K562 (cell line): Measurements from ENCODE around the gene SH3BP4. TPM values are rescaled to one million over a fixed set of nuclear protein-coding genes. Genes with fewer than 3 reads are reported as not detected.

Source experiments
- ATAC-seq: fragments of 200-7000 bp; cut with Tn5 transposase; 3 replicates; pipeline ENCODE4 v1.9.1; 2020; ENCODE audit warnings: moderate library complexity
- BruUV-seq: library from RNA; stranded (reverse); fragments of 400-500 nt; replicated peaks from 2 replicates; lab custom pipeline; 2021; lab: Mats Ljungman, UMichigan
- CTCF ChIA-PET: fragments of 300-600 bp; formaldehyde crosslinking; extraction: SDS; loops from one replicate; lab custom pipeline; 2021; ENCODE audit warnings: low intra/inter-chr PET ratio; lab: Yijun Ruan, JAX
- POLR2A ChIA-PET: fragments of 300-600, 350-650 bp; sonication (Branson Sonifier 250); formaldehyde crosslinking; extraction: SDS; loops from one replicate; lab custom pipeline; 2021; ENCODE audit warnings: antibody characterized with exemption, inconsistent platforms; lab: Yijun Ruan, JAX
- DNase-seq, 4 experiments: peaks; one replicate each; pipeline versions ENCODE4 v3.0.0 to v3.0.0-alpha.2; 2011 to 2018; ENCODE audit warnings: low spot score in 3 of 4, mixed read lengths in 3 of 4; ENCODE audit errors: extremely low read depth in 1 of 4
- FAIRE-seq: peaks from 2 replicates; lab custom pipeline; 2011; peaks lifted over from hg19 to GRCh38; lab: Jason Lieb, UNC
- H2AFZ ChIP-seq: 2 replicates; pipeline ENCODE4 v1.6.0; 2011; ENCODE audit warnings: low read depth, low read length, control low read depth, inconsistent platforms
- H3K27ac ChIP-seq: fragments of 200-600 bp; 3 replicates; pipeline ENCODE4 v1.8.0; 2011; ENCODE audit warnings: low read depth, mild to moderate bottlenecking, control low read depth, inconsistent platforms, low read length, moderate library complexity, mixed read lengths; ENCODE audit errors: extremely low read depth
- H3K27me3 ChIP-seq, 2 experiments: fragments of 300-600 bp in 1 of 2; 2 replicates in 1 of 2; 3 replicates in 1 of 2; pipeline versions ENCODE4 v1.6.0 to v1.8.0; 2011; ENCODE audit warnings: inconsistent platforms in 2 of 2, low read length in 2 of 2, mild to moderate bottlenecking in 1 of 2, mixed read lengths in 1 of 2, moderate library complexity in 1 of 2; ENCODE audit not compliant: control insufficient read depth in 2 of 2, insufficient read depth in 2 of 2
- H3K36me3 ChIP-seq: fragments of 300-600 bp; 3 replicates; pipeline ENCODE4 v1.8.0; 2011; ENCODE audit warnings: mild to moderate bottlenecking, low read length, inconsistent platforms; ENCODE audit not compliant: control insufficient read depth, insufficient read depth
- H3K4me1 ChIP-seq, 2 experiments: fragments of 200-600 bp in 1 of 2; replicated peaks in 1 of 2; 2 replicates in 1 of 2; 3 replicates in 1 of 2; pipeline versions ENCODE4 v1.5.1 to v1.8.0; 2011; ENCODE audit warnings: inconsistent platforms in 2 of 2, low read length in 2 of 2, mild to moderate bottlenecking in 1 of 2, mixed read lengths in 1 of 2, moderate library complexity in 1 of 2; ENCODE audit not compliant: control insufficient read depth in 2 of 2, insufficient read depth in 2 of 2
- H3K4me2 ChIP-seq: 2 replicates; pipeline ENCODE4 v1.6.1; 2011; ENCODE audit warnings: low read length, control low read depth, inconsistent platforms, mixed read lengths; ENCODE audit not compliant: insufficient read depth
- H3K4me3 ChIP-seq: fragments of 200-600 bp; sonication (generic), shearing (Covaris generic); 2 replicates; pipeline ENCODE4 v1.5.1; 2016; ENCODE audit warnings: control low read depth, inconsistent platforms
- H3K79me2 ChIP-seq: fragments of 200-600 bp; 3 replicates; pipeline ENCODE4 v1.8.0; 2011; ENCODE audit warnings: low read length, inconsistent platforms; ENCODE audit not compliant: control insufficient read depth, insufficient read depth
- H3K9ac ChIP-seq, 2 experiments: 2 replicates each; pipeline versions ENCODE4 v1.6.0 to v1.6.1; 2011; ENCODE audit warnings: low read depth in 2 of 2, low read length in 2 of 2, control low read depth in 1 of 2, inconsistent platforms in 1 of 2, mild to moderate bottlenecking in 1 of 2, mixed read lengths in 1 of 2; ENCODE audit not compliant: insufficient read depth in 1 of 2
- H3K9me1 ChIP-seq: one replicate; pipeline ENCODE4 v1.6.0; 2011; ENCODE audit warnings: inconsistent platforms, mild to moderate bottlenecking, low read length, moderate library complexity; ENCODE audit not compliant: control insufficient read depth, insufficient read depth
- H3K9me3 ChIP-seq: replicated peaks from 2 replicates; pipeline ENCODE4 v1.5.1; 2011; ENCODE audit warnings: low read depth, low read length, inconsistent platforms; ENCODE audit not compliant: control insufficient read depth, insufficient read depth
- H4K20me1 ChIP-seq: replicated peaks from 2 replicates; pipeline ENCODE4 v1.6.1; 2011; ENCODE audit warnings: low read length, inconsistent platforms, mixed read lengths; ENCODE audit not compliant: control insufficient read depth, insufficient read depth
- BRF1 ChIP-seq: IDR thresholded peaks from 3 replicates; pipeline ENCODE4 v1.6.1; 2011; ENCODE audit warnings: borderline replicate concordance, mild to moderate bottlenecking; ENCODE audit not compliant: insufficient read length; ENCODE audit errors: extremely low read depth
- CBX5 ChIP-seq: IDR thresholded peaks from 2 replicates; pipeline ENCODE4 v1.6.1; 2014; ENCODE audit warnings: low read depth, borderline replicate concordance
- CEBPG ChIP-seq, 3 experiments: fragments of 200-800 bp in 1 of 3; sonication (Bioruptor generic) in 1 of 3; sonication (generic) in 1 of 3; formaldehyde crosslinking in 1 of 3; IDR thresholded peaks in 2 of 3; conservative IDR thresholded peaks in 1 of 3; 2 replicates each; pipeline versions ENCODE4 v1.6.1 to v1.8.0; 2016 to 2022; ENCODE audit warnings: missing compliant biosample characterization in 2 of 3, missing genetic modification characterization in 2 of 3, mild to moderate bottlenecking in 1 of 3, missing genetic modification reagents in 1 of 3
- CSDE1 ChIP-seq, 2 experiments: fragments of 450-650 bp; IDR thresholded peaks; 2 replicates each; pipeline ENCODE4 v1.6.1; 2016; ENCODE audit warnings: mild to moderate bottlenecking in 1 of 2
- ESRRB ChIP-seq: fragments of 250-450 bp; sonication (Bioruptor Pico); IDR thresholded peaks from 2 replicates; pipeline ENCODE4 v1.5.0; 2020; ENCODE audit warnings: mild to moderate bottlenecking, moderate library complexity, borderline replicate concordance
- EZH2 ChIP-seq: IDR thresholded peaks from 2 replicates; pipeline ENCODE4 v1.6.1; 2012; ENCODE audit warnings: low read depth, mild to moderate bottlenecking, inconsistent platforms, low read length, borderline replicate concordance
- GATA2 ChIP-seq: sonication (generic); formaldehyde crosslinking; IDR thresholded peaks from 2 replicates; pipeline ENCODE4 v1.4.0; 2020; ENCODE audit warnings: mild to moderate bottlenecking, missing genetic modification reagents
- IFI16 ChIP-seq: fragments of 250-450 bp; sonication (Bioruptor Pico); IDR thresholded peaks from 2 replicates; pipeline ENCODE4 v2.1.2; 2022; ENCODE audit warnings: mild to moderate bottlenecking, inconsistent platforms
- MLX ChIP-seq, 2 experiments: fragments of 450-650 bp in 1 of 2; sonication (generic) in 1 of 2; formaldehyde crosslinking; conservative IDR thresholded peaks; 2 replicates each; pipeline versions ENCODE4 v1.4.0 to v1.8.1; 2020 to 2022; ENCODE audit warnings: mild to moderate bottlenecking in 1 of 2, missing genetic modification reagents in 1 of 2
- MTA1 ChIP-seq: fragments of 450-650 bp; IDR thresholded peaks from 2 replicates; pipeline ENCODE4 v1.6.1; 2017; ENCODE audit warnings: borderline replicate concordance
- SMAD1 ChIP-seq: fragments of 150-350 bp; IDR thresholded peaks from 2 replicates; pipeline ENCODE4 v1.6.1; 2014; ENCODE audit warnings: low read length, low read depth; ENCODE audit not compliant: partially characterized antibody
- SP2 ChIP-seq: IDR thresholded peaks from 2 replicates; pipeline ENCODE4 v1.6.1; 2011; ENCODE audit warnings: mild to moderate bottlenecking, low read depth, low read length, moderate library complexity; ENCODE audit not compliant: poor library complexity, severe bottlenecking; ENCODE audit errors: extremely low read depth
- TBP ChIP-seq: optimal IDR thresholded peaks from 2 replicates; pipeline ENCODE3; 2011; ENCODE audit warnings: low read depth, low read length, improper control_type of control experiment
- XRCC4 ChIP-seq: IDR thresholded peaks from one replicate; pipeline ENCODE4 v1.6.1; 2011; ENCODE audit not compliant: insufficient read depth, insufficient read length; ENCODE audit errors: extremely low read depth
- ZNF263 ChIP-seq: sonication (generic); formaldehyde crosslinking; IDR thresholded peaks from 2 replicates; pipeline ENCODE4 v1.8.0; 2022; ENCODE audit warnings: mild to moderate bottlenecking, missing genetic modification reagents, borderline replicate concordance
- ZNF3 ChIP-seq: fragments of 250-450 bp; sonication (Bioruptor Pico); IDR thresholded peaks from 2 replicates; pipeline ENCODE4 v1.5.0; 2021; ENCODE audit warnings: mild to moderate bottlenecking, moderate library complexity
- ZNF655 ChIP-seq: fragments of 250-450 bp; sonication (Bioruptor Pico); IDR thresholded peaks from 2 replicates; pipeline ENCODE4 v1.5.0; 2021
- ZNF699 ChIP-seq: fragments of 250-450 bp; sonication (Bioruptor Pico); IDR thresholded peaks from 2 replicates; pipeline ENCODE4 v1.8.0; 2021; ENCODE audit warnings: mild to moderate bottlenecking, moderate library complexity; ENCODE audit not compliant: insufficient replicate concordance
- WGBS: fragments of 100-300 bp; shearing (Covaris generic); methylation state at CpG from one replicate; pipeline ENCODE4 v1.1.6; 2016; ENCODE audit warnings: low coverage, mixed read lengths; ENCODE audit not compliant: insufficient coverage; ENCODE audit errors: missing lambda C conversion rate; 5-methylcytosine and 5-hydroxymethylcytosine counted together
- in situ Hi-C: fragments of 300-500 bp; cut with MboI; formaldehyde crosslinking; loops from 4 replicates; pipeline ENCODE4 v1.15.0; 2018; ENCODE audit warnings: inconsistent platforms, mixed read lengths
- intact Hi-C: fragments of 100-400 bp; cut with micrococcal nuclease; formaldehyde crosslinking; loops from 2 replicates; pipeline ENCODE4 v1.14.2; 2022
- polyA plus RNA-seq, 8 experiments: library from polyadenylated mRNA; depleted of rRNA in 4 of 8; stranded (reverse) in 5 of 8; unstranded in 3 of 8; fragments of >200 nt; fragmentation: Nextera tagmentation in 2 of 8; fragmentation: Illumina TruSeq in 1 of 8; extraction: Ambion mirVana in 2 of 8; extraction: Trizol in 1 of 8; gene quantifications; 2 replicates each; pipeline versions ENCODE4 v1.2.1 to v1.2.3, GENCODE V29; 2011 to 2014; ENCODE audit warnings: inconsistent platforms in 1 of 8, missing spikeins in 1 of 8
- total RNA-seq, 7 experiments: library from RNA; depleted of rRNA in 6 of 7; stranded (reverse); fragments of >200 nt in 6 of 7; fragmentation: Illumina TruSeq in 2 of 7; extraction: Trizol in 2 of 7; gene quantifications; 2 replicates each; pipeline versions ENCODE4 v1.2.1 to v1.2.3, GENCODE V29; 2011 to 2021; ENCODE audit warnings: low replicate concordance in 1 of 7
- TF ChIP-seq, protein P1 (sequence below): fragments of 450-650 bp; IDR thresholded peaks from 2 replicates; pipeline ENCODE4 v1.7.1; 2018; ENCODE audit warnings: mild to moderate bottlenecking, low read depth; ENCODE audit not compliant: partially characterized antibody

The SH3BP4 gene
- total and polyA plus RNA-seq, 9 of the 15 experiments (the other 6 are each of a cell fraction or from before 2014, with no cell fraction given) = 0.03 to 0.28 (median 0.27) TPM; not detected in 6

GRCh38 chr2:235054919-235055318, 103.1 kb downstream of the SH3BP4 start:
- Histone ChIP-seq H3K36me3 (no peaks in the 10 kb centered on the region), H3K4me2 (no peak overlapping the region), H3K9ac (no peak overlapping the region), H3K27me3 (peaks cover 6 to 54% of the 10 kb centered on the region in 2 experiments; a peak in 3 of 5 replicates), H3K9me1 (no peaks in the 10 kb centered on the region), H3K4me3 (no peak overlapping the region), H3K4me1 (no peaks in the 10 kb centered on the region; a peak in 1 of 5 replicates), H3K27ac (no peak overlapping the region), H4K20me1 (no peaks in the 10 kb centered on the region; the same call in 1 of the 2 replicates), H3K79me2 (no peaks in the 10 kb centered on the region), H3K9me3 (no peaks in the 10 kb centered on the region), H2AFZ (no peak overlapping the region)
- ATAC-seq (no peak), FAIRE-seq (no peak), DNase-seq (no peak)
- WGBS = under 1% methylated on average over 7 of the region's 7 CpGs
- in situ Hi-C loops (no loop called here), intact Hi-C loops (loop anchor here (5.0 kb wide), 1 partner anchor 503 kb away; no protein-coding TSS in a partner anchor)
- POLR2A ChIA-PET = no interaction called here
- BruUV-seq = no TSS peak
- CTCF ChIA-PET = no interaction called here
- TF ChIP-seq EZH2 = no peak
- TF ChIP-seq ZNF3 (CRISPR knock-in tag) = no peak
- TF ChIP-seq SMAD1 = no peak
- TF ChIP-seq SP2 = no peak
- no peak for TF ChIP-seq ZNF263 (CRISPR knock-in tag)
- TF ChIP-seq CEBPG (CRISPR knock-in tag; IDR thresholded peaks at IDR 0.05) = no peak
- TF ChIP-seq CEBPG (tag; conservative IDR thresholded peaks at IDR 0.05 in 1 of 2, IDR thresholded peaks at IDR 0.05 in 1 of 2) = no peak
- no peak for TF ChIP-seq CSDE1 (IDR thresholded peaks at IDR 0.05)
- no peak for TF ChIP-seq GATA2 (CRISPR knock-in tag)
- TF ChIP-seq BRF1 = no peak
- no peak for TF ChIP-seq CBX5
- TF ChIP-seq ESRRB = no peak
- TF ChIP-seq XRCC4 = no peak
- no peak for TF ChIP-seq TBP
- TF ChIP-seq, protein P1, sequence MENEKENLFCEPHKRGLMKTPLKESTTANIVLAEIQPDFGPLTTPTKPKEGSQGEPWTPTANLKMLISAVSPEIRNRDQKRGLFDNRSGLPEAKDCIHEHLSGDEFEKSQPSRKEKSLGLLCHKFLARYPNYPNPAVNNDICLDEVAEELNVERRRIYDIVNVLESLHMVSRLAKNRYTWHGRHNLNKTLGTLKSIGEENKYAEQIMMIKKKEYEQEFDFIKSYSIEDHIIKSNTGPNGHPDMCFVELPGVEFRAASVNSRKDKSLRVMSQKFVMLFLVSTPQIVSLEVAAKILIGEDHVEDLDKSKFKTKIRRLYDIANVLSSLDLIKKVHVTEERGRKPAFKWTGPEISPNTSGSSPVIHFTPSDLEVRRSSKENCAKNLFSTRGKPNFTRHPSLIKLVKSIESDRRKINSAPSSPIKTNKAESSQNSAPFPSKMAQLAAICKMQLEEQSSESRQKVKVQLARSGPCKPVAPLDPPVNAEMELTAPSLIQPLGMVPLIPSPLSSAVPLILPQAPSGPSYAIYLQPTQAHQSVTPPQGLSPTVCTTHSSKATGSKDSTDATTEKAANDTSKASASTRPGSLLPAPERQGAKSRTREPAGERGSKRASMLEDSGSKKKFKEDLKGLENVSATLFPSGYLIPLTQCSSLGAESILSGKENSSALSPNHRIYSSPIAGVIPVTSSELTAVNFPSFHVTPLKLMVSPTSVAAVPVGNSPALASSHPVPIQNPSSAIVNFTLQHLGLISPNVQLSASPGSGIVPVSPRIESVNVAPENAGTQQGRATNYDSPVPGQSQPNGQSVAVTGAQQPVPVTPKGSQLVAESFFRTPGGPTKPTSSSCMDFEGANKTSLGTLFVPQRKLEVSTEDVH = no peak
- TF ChIP-seq MTA1 = no peak
- TF ChIP-seq MLX (CRISPR knock-in tag; conservative IDR thresholded peaks at IDR 0.05) = no peak
- no peak for TF ChIP-seq ZNF655 (CRISPR knock-in tag)
- TF ChIP-seq IFI16 = no peak
- TF ChIP-seq ZNF699 (CRISPR knock-in tag) = no peak
